ENCODE data around the gene KCNH2.

DNA sequence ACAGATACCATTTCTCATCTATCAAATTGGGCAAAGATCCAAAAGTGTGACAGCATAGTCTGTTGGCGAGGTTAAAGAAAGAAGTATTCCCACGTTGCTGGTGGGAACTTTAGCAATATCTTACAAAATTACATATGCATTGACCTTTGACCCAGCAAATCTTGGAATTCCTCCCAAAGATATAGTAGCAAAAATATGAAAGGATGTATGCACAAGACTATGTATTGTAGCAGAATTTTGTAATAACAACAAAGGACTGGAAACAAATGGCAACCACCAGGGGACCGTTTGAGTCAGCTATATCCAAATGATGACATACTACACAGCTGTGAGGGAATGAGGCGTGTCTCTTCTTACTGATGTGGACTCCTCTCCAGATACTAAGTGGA lies 50.2 kb downstream of the KCNH2 start:
- TF ChIP-seq POLR2AphosphoS5 (IDR thresholded peaks at IDR 0.05; ENCODE audit: low read depth, low read length) = no peak
- no peak for TF ChIP-seq POLR2A (IDR thresholded peaks at IDR 0.05; ENCODE audit: low read depth, low read length)
- no peak for TF ChIP-seq TAF1 (IDR thresholded peaks at IDR 0.05; ENCODE audit: low read depth, low read length)
- no peak for TF ChIP-seq SPI1 (IDR thresholded peaks at IDR 0.05; ENCODE audit: low read depth, low read length)
- no peak for TF ChIP-seq POU2F2 (IDR thresholded peaks at IDR 0.05; ENCODE audit: low read depth, low read length)
- TF ChIP-seq PAX5 (IDR thresholded peaks at IDR 0.05; ENCODE audit: insufficient read depth, low read length, severe bottlenecking) = no peak
